C4-2B (cell line): ENCODE results near the gene MYBPC2.

Experiments
- ZFX ChIP-seq: fragments of 450-650 bp; IDR thresholded peaks from 2 replicates; pipeline ENCODE4 v1.6.1; 2017
- TF ChIP-seq, protein P1 (sequence below): fragments of 450-650 bp; conservative IDR thresholded peaks from 2 replicates; pipeline ENCODE4 v1.5.1; 2017; ENCODE audit warnings: mild to moderate bottlenecking

DNA sequence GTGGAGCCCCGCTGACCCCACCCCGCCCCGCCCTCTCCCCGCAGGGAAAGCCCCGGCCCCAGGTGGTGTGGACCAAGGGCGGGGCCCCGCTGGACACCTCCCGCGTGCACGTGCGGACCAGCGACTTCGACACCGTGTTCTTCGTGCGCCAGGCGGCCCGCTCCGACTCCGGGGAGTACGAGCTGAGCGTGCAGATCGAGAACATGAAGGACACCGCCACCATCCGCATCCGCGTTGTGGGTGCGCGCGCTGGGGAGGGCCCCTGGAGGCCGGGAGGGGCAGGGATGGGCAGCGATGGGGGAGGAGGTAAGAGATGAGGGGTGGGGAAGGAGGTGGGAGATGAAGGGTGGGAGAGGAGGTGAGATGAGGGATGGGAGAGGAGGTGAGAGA lies 26.4 kb downstream of the MYBPC2 start:
- TF ChIP-seq, protein P1, sequence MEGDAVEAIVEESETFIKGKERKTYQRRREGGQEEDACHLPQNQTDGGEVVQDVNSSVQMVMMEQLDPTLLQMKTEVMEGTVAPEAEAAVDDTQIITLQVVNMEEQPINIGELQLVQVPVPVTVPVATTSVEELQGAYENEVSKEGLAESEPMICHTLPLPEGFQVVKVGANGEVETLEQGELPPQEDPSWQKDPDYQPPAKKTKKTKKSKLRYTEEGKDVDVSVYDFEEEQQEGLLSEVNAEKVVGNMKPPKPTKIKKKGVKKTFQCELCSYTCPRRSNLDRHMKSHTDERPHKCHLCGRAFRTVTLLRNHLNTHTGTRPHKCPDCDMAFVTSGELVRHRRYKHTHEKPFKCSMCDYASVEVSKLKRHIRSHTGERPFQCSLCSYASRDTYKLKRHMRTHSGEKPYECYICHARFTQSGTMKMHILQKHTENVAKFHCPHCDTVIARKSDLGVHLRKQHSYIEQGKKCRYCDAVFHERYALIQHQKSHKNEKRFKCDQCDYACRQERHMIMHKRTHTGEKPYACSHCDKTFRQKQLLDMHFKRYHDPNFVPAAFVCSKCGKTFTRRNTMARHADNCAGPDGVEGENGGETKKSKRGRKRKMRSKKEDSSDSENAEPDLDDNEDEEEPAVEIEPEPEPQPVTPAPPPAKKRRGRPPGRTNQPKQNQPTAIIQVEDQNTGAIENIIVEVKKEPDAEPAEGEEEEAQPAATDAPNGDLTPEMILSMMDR, result no peak
- TF ChIP-seq ZFX, result no peak
